GM18907 (cell line): ENCODE results near the gene CCDC28A.
A peak's percentile ranks its signal among the peaks of the same experiment; 100 is the strongest.
"Not testable (repeated sequence)": the region's sequence is repeated elsewhere in the genome, so short reads cannot be mapped to it uniquely, and the experiment has no call there.

Source experiments
- ATAC-seq: cut with Tn5 transposase; IDR thresholded peaks from one replicate; pipeline ENCODE4 v1.9.1; 2021; ENCODE audit warnings: mild to moderate bottlenecking, moderate library complexity; ENCODE audit not compliant: unreplicated experiment

The CCDC28A gene

GRCh38 chr6:138773177-138774091 lies at the start of gene CCDC28A:
Gene CCDC28A (plus strand): TSS chr6:138773769. CDS start chr6:138776121, 2,352 bp downstream.
- peak; percentile 95 for ATAC-seq

GRCh38 chr6:138724015-138724414 lies 49.6 kb upstream of the CCDC28A start:
- no peak for ATAC-seq

- no peak for ATAC-seq
Observed at GRCh38 chr6:138726066-138726756, 47.4 kb upstream of the CCDC28A start.

- ATAC-seq, result no peak
Observed at GRCh38 chr6:138726757-138727097, 46.8 kb upstream of the CCDC28A start.

- no peak for ATAC-seq
Observed at GRCh38 chr6:138727182-138727581, 46.4 kb upstream of the CCDC28A start.

GRCh38 chr6:138728662-138729061 lies 44.9 kb upstream of the CCDC28A start:
- ATAC-seq, result no peak

- ATAC-seq, result not testable (repeated sequence)
Observed at GRCh38 chr6:138730037-138730436, 43.5 kb upstream of the CCDC28A start.

GRCh38 chr6:138734585-138734984 lies 39.0 kb upstream of the CCDC28A start:
- ATAC-seq, result no peak

- ATAC-seq, result no peak
Observed at GRCh38 chr6:138736640-138737039, 36.9 kb upstream of the CCDC28A start.

GRCh38 chr6:138752017-138752416 lies 21.6 kb upstream of the CCDC28A start:
- no peak for ATAC-seq

- no peak for ATAC-seq
Observed at GRCh38 chr6:138757136-138757535, 16.4 kb upstream of the CCDC28A start.

GRCh38 chr6:138765896-138766655 lies 7.5 kb upstream of the CCDC28A start:
- no peak for ATAC-seq

- no peak for ATAC-seq
Observed at GRCh38 chr6:138769102-138769676, 4.4 kb upstream of the CCDC28A start.

GRCh38 chr6:138772596-138773176 lies 883 bp upstream of the CCDC28A start:
- peak; percentile 6 for ATAC-seq

- ATAC-seq, result no peak
Observed at GRCh38 chr6:138774370-138774769, 801 bp downstream of the CCDC28A start.

- ATAC-seq, result no peak
Observed at GRCh38 chr6:138776659-138777058, 3.1 kb downstream of the CCDC28A start.

- ATAC-seq, result no peak
Observed at GRCh38 chr6:138778331-138778730, 4.8 kb downstream of the CCDC28A start.

- ATAC-seq, result no peak
Observed at GRCh38 chr6:138782243-138782642, 8.7 kb downstream of the CCDC28A start.

GRCh38 chr6:138785079-138785478 lies 11.5 kb downstream of the CCDC28A start:
- no peak for ATAC-seq

- ATAC-seq, result no peak
Observed at GRCh38 chr6:138785980-138786379, 12.4 kb downstream of the CCDC28A start.

GRCh38 chr6:138787138-138787537 lies 13.6 kb downstream of the CCDC28A start:
- ATAC-seq, result no peak
